Large intestine (tissue), 3 donors: ENCODE results near the gene HSDL2. TPM values are rescaled to one million over a fixed set of nuclear protein-coding genes. Genes with fewer than 3 reads are reported as not detected.

Experiments
- DNase-seq, 2 donors: peaks; one replicate each; pipeline versions ENCODE4 v3.0.0 to v3.0.0-alpha.2; 2013
- H3K27ac ChIP-seq: one replicate; pipeline ENCODE4 v1.5.1; 2013; ENCODE audit warnings: low read length
- H3K27me3 ChIP-seq: 2 replicates; pipeline ENCODE4 v1.6.1; 2013; ENCODE audit warnings: low read length; ENCODE audit not compliant: control insufficient read depth, insufficient read depth
- H3K36me3 ChIP-seq: 2 replicates; pipeline ENCODE4 v1.6.1; 2013; ENCODE audit warnings: low read length; ENCODE audit not compliant: control insufficient read depth, insufficient read depth
- H3K4me1 ChIP-seq: one replicate; pipeline ENCODE4 v1.6.1; 2013; ENCODE audit warnings: low read length; ENCODE audit not compliant: control insufficient read depth, insufficient read depth
- H3K4me3 ChIP-seq: one replicate; pipeline ENCODE4 v1.5.1; 2013; ENCODE audit warnings: low read length
- H3K9me3 ChIP-seq: one replicate; pipeline ENCODE4 v1.6.1; 2013; ENCODE audit warnings: mild to moderate bottlenecking, low read depth, low read length, moderate library complexity; ENCODE audit not compliant: control insufficient read depth
- WGBS: methylation state at CpG from one replicate; pipeline ENCODE4 v1.1.5; 2013; ENCODE audit warnings: low lambda C conversion rate; ENCODE audit not compliant: insufficient coverage; 5-methylcytosine and 5-hydroxymethylcytosine counted together
- polyA plus RNA-seq: library from polyadenylated mRNA; unstranded; fragments of 120-200 nt; gene quantifications from one replicate; pipeline ENCODE4 v1.2.1, GENCODE V29; 2013

HSDL2 gene
- polyA plus RNA-seq, 1 donor: 49.3 TPM

GRCh38 chr9:112493393-112494137 lies 113.7 kb downstream of the HSDL2 start:
- WGBS: no CpG with 5 or more reads among the region's 1 CpG
- Histone ChIP-seq H3K27me3 (no peaks in the 10 kb centered on the region), H3K4me1 (peaks cover 10% of the 10 kb centered on the region), H3K4me3 (no peak overlapping the region), H3K9me3 (peaks cover 15% of the 10 kb centered on the region), H3K27ac (peak overlapping the region; percentile 41), H3K36me3 (peaks cover 17% of the 10 kb centered on the region)
- no peak for DNase-seq

DNA sequence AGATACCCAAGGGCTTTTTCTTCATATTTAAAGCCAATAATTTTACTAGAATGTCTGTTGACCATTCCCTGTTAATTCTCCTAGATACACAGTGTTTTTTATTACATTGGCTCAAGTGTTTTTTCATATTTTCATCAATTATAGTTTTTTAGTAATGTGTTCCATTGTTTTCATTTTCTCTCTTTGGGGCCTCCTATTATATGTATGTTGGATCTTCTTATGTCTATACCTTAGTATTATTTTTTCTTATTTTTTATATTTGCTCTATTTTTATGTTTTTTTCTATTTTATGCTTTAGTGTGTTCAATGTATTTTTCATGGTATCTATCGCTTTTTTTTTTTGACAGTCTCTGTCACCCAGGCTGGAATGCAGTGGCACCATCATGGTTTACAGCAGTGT lies 114.2 kb downstream of the HSDL2 start:
- H3K36me3 ChIP-seq: peaks cover 17% of the 10 kb centered on the region
- H3K9me3 ChIP-seq: peaks cover 15% of the 10 kb centered on the region
- 100% methylated on average over 1 of the region's 1 CpG for WGBS
- peak overlapping the region; percentile 26 for H3K27ac ChIP-seq
- no peak overlapping the region for H3K4me3 ChIP-seq
- H3K4me1 ChIP-seq: peaks cover 10% of the 10 kb centered on the region
- no peaks in the 10 kb centered on the region for H3K27me3 ChIP-seq
- no peak for DNase-seq

- Histone ChIP-seq H3K4me1 (peaks cover 9% of the 10 kb centered on the region), H3K36me3 (peaks cover 17% of the 10 kb centered on the region), H3K4me3 (no peak overlapping the region), H3K27me3 (no peaks in the 10 kb centered on the region), H3K9me3 (peaks cover 15% of the 10 kb centered on the region), H3K27ac (no peak overlapping the region)
- no peak for DNase-seq
- WGBS: no CpG with 5 or more reads among the region's 4 CpGs
These were observed 115.7 kb downstream of the HSDL2 start for GRCh38 chr9:112495614-112496013.

DNA sequence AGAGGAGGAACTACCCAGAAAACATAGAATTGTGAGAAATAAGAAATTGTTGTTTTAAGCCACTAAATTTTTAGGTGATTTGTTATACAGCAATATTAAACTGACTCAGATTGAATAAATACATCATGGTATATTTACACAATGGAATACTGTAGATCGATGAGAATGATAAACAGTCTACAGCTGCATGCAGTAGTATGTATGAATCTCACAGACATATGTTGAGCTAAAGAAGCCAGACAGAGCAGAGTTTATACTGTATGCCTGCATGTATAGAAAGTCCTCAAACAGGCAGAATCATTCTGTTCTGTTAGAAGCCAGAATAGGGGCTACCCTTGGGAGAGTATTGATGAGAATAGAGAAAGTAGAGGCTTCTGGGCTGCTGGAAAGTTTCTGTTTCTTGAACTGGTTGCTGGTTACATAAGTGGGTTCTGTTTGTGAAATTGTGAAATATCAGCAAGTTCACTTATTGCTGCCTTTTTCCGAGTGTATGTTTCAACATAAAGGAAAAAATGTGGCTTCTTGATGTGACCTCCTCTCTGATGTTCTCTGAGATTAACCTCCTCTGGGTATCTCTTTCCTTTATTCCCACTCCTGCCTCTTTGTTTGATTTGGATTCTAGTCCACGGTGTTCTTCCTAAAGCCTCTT lies 116.3 kb downstream of the HSDL2 start:
- peaks cover 4% of the 10 kb centered on the region for H3K4me1 ChIP-seq
- H3K27me3 ChIP-seq: no peaks in the 10 kb centered on the region
- 33% methylated on average over 1 of the region's 3 CpGs for WGBS
- H3K9me3 ChIP-seq: peaks cover 15% of the 10 kb centered on the region
- no peak overlapping the region for H3K4me3 ChIP-seq
- H3K27ac ChIP-seq: peak overlapping the region; percentile 7
- peaks cover 17% of the 10 kb centered on the region for H3K36me3 ChIP-seq
- no peak for DNase-seq

- no peak for DNase-seq
- H3K36me3 ChIP-seq: peaks cover under 1% of the 10 kb centered on the region
- WGBS: no CpG with 5 or more reads among the region's 2 CpGs
These were observed 120.9 kb downstream of the HSDL2 start for GRCh38 chr9:112500842-112501241.

DNA sequence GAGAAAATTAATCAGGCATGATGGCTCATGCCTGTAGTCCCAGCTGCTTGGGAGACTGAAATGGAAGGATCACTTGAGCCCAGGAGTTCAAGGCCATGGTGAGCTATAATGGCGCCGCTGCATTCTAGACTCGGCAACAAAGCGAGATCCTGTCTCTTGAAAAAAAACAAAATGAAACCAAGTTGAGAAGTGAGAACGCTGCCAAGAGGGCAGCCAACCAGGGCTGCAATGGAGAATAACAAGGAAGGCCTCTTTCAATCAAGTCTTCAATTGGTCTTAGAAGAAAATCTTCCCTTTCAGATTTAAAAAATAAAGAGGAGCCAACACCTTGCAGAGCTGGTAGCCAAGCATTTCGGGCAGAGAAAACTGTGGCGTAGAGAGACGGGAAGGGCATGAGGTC lies 121.4 kb downstream of the HSDL2 start:
- Histone ChIP-seq H3K27ac (no peak overlapping the region), H3K4me3 (no peak overlapping the region), H3K27me3 (no peaks in the 10 kb centered on the region), H3K36me3 (no peaks in the 10 kb centered on the region), H3K9me3 (no peaks in the 10 kb centered on the region), H3K4me1 (peaks cover 1% of the 10 kb centered on the region)
- 100% methylated on average over 1 of the region's 8 CpGs for WGBS
- DNase-seq: no peak

More at GRCh38 chr9:112500842-112501241, 120.9 kb downstream of the HSDL2 start:
- no peaks in the 10 kb centered on the region for H3K4me1 ChIP-seq
- H3K4me3 ChIP-seq: no peak overlapping the region
- no peaks in the 10 kb centered on the region for H3K27me3 ChIP-seq
- H3K27ac ChIP-seq: no peak overlapping the region
- no peaks in the 10 kb centered on the region for H3K9me3 ChIP-seq

DNA sequence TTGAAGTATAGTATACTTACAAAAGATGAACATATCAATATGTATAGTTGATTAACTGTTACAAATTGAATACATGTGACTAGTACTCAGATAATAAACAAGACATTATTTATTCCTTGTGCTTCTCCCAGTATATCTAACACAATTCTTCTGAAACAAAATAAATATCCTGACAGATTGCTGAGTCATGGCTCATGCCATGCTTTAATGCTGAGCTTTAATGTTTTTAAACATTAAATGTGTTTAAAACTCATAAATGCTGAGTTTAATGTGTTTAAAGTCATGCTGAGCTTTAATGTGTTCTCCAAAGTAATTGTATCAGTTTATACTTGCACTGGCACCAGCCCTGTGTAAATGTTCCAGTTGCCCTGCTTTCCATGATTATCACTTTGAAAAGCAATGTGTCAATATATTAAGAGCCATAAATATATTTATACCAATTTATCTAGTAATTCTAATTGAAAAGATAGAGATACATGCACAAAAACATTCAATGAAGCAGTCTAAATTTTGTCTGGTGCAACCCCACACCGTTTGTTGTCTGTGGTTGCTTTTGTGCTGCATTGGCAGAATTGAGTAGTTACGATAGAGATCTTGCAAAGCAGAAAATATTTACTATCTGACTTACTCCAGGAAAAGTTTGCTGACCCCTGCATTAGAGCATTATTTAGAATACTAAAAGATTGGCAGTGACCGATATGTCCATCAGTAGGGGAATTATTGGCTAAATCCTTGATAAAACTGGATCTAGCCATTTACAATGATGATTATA lies 122.5 kb downstream of the HSDL2 start:
- WGBS: no CpG with 5 or more reads among the region's 3 CpGs
- no peak for DNase-seq
- no peaks in the 10 kb centered on the region for H3K9me3 ChIP-seq

DNA sequence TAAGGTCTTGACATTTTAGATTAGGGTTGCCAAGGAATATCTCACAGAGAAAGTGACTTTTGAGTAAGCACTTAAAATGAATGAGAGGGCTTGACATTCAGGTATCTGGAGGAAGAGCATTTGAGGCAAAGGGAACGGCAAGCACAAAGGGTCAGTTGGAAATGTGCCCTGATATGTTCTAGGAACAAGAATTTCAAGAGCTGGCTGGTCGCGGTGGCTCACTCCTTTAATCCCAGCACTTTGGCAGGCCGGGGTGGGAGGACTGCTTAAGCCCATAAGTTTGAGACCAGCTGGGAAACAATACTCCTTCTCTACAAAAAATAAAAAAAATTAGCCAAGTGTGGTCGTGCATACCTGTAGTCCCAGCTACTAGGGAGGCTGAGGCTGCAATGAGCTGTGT lies 123.3 kb downstream of the HSDL2 start:
- Histone ChIP-seq H3K9me3 (no peaks in the 10 kb centered on the region), H3K4me1 (peaks cover 16% of the 10 kb centered on the region), H3K27ac (no peak overlapping the region), H3K4me3 (no peak overlapping the region), H3K27me3 (no peaks in the 10 kb centered on the region), H3K36me3 (no peaks in the 10 kb centered on the region)
- no CpG with 5 or more reads among the region's 5 CpGs for WGBS
- no peak for DNase-seq

More for the DNA sequence above, 122.5 kb downstream of the HSDL2 start:
- Histone ChIP-seq H3K27ac (no peak overlapping the region), H3K4me1 (peaks cover 11% of the 10 kb centered on the region), H3K27me3 (no peaks in the 10 kb centered on the region), H3K4me3 (no peak overlapping the region), H3K36me3 (no peaks in the 10 kb centered on the region)

GRCh38 chr9:112505086-112505485 lies 125.2 kb downstream of the HSDL2 start:
- Histone ChIP-seq H3K36me3 (no peaks in the 10 kb centered on the region), H3K27me3 (no peaks in the 10 kb centered on the region), H3K9me3 (no peaks in the 10 kb centered on the region), H3K4me3 (no peak overlapping the region), H3K27ac (peak overlapping the region; percentile 88), H3K4me1 (peaks cover 18% of the 10 kb centered on the region)
- WGBS: 68% methylated on average over 3 of the region's 4 CpGs
- peak in 1 of 2 donors; percentile 71 for DNase-seq

DNA sequence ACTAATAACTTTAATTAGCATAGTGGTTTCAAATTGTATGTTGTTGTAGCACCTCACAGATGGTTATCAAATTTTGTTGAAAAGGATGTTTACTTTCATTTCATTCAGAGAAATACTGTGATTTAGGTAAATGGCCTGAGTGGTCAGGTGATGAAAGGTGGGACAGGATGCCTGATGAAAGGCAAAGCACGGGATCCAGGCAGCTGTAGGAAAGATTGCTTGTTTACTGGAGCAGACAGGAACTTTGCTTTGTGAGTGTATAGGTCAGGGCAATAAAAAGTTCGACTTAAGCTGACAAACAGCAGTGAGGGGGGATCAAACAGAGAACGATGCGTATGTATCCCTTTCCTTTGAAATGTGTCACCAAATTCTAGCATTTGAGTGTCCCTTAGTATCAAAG lies 125.7 kb downstream of the HSDL2 start:
- no peak overlapping the region for H3K4me3 ChIP-seq
- H3K9me3 ChIP-seq: no peaks in the 10 kb centered on the region
- peaks cover 18% of the 10 kb centered on the region for H3K4me1 ChIP-seq
- no peaks in the 10 kb centered on the region for H3K36me3 ChIP-seq
- no CpG with 5 or more reads among the region's 4 CpGs for WGBS
- no peaks in the 10 kb centered on the region for H3K27me3 ChIP-seq
- H3K27ac ChIP-seq: peak overlapping the region; percentile 88
- peak; percentile 89 to 94 for DNase-seq
